ENCODE measurements around the gene LBP. TPM values are rescaled to one million over a fixed set of nuclear protein-coding genes. Genes with fewer than 3 reads are reported as not detected.
"Not testable (repeated sequence)": the region's sequence is repeated elsewhere in the genome, so short reads cannot be mapped to it uniquely, and the experiment has no call there.

Gene LBP
- polyA plus RNA-seq, 4 donors = 0.04 to 0.10 (median 0.08) TPM; not detected in 1

GRCh38 chr20:38320221-38320620 is 26.1 kb upstream of the LBP start:
- no peak for DNase-seq (ENCODE audit: low read depth in 4 of 4, low spot score in 3 of 4)

GRCh38 chr20:38321959-38322598 is 24.2 kb upstream of the LBP start:
- DNase-seq (ENCODE audit: low read depth in 4 of 4, low spot score in 3 of 4) = peak in 1 of 4 donors; percentile 38

GRCh38 chr20:38324159-38324558 is 22.1 kb upstream of the LBP start:
- DNase-seq (ENCODE audit: low read depth in 4 of 4, low spot score in 3 of 4) = no peak

GRCh38 chr20:38325167-38325566 is 21.1 kb upstream of the LBP start:
- no peak for DNase-seq (ENCODE audit: low read depth in 4 of 4, low spot score in 3 of 4)

GRCh38 chr20:38325905-38326304 is 20.4 kb upstream of the LBP start:
- DNase-seq (ENCODE audit: low read depth in 4 of 4, low spot score in 3 of 4) = no peak

- DNase-seq (ENCODE audit: low read depth in 4 of 4, low spot score in 3 of 4) = no peak
Observed at GRCh38 chr20:38326309-38326708, 20.0 kb upstream of the LBP start.

GRCh38 chr20:38330638-38331037 is 15.6 kb upstream of the LBP start:
- DNase-seq (ENCODE audit: low read depth in 4 of 4, low spot score in 3 of 4) = no peak

GRCh38 chr20:38331245-38331644 is 15.0 kb upstream of the LBP start:
- DNase-seq (ENCODE audit: low read depth in 4 of 4, low spot score in 3 of 4) = no peak

GRCh38 chr20:38331814-38332213 is 14.5 kb upstream of the LBP start:
- no peak for DNase-seq (ENCODE audit: low read depth in 4 of 4, low spot score in 3 of 4)

GRCh38 chr20:38334016-38334415 is 12.3 kb upstream of the LBP start:
- no peak for DNase-seq (ENCODE audit: low read depth in 4 of 4, low spot score in 3 of 4)

GRCh38 chr20:38336726-38337125 is 9.6 kb upstream of the LBP start:
- no peak for DNase-seq (ENCODE audit: low read depth in 4 of 4, low spot score in 3 of 4)

GRCh38 chr20:38337561-38338140 is 8.6 kb upstream of the LBP start:
- no peak for DNase-seq (ENCODE audit: low read depth in 4 of 4, low spot score in 3 of 4)

GRCh38 chr20:38338849-38339520 is 7.3 kb upstream of the LBP start:
- no peak for DNase-seq (ENCODE audit: low read depth in 4 of 4, low spot score in 3 of 4)

GRCh38 chr20:38339521-38339896 is 6.8 kb upstream of the LBP start:
- not testable (repeated sequence) for DNase-seq (ENCODE audit: low read depth in 4 of 4, low spot score in 3 of 4)

GRCh38 chr20:38339997-38340396 is 6.3 kb upstream of the LBP start:
- no peak for DNase-seq (ENCODE audit: low read depth in 4 of 4, low spot score in 3 of 4)

- no peak for DNase-seq (ENCODE audit: low read depth in 4 of 4, low spot score in 3 of 4)
Observed at GRCh38 chr20:38340693-38341092, 5.6 kb upstream of the LBP start.

- no peak for DNase-seq (ENCODE audit: low read depth in 4 of 4, low spot score in 3 of 4)
Observed at GRCh38 chr20:38342216-38342615, 4.1 kb upstream of the LBP start.

- no peak for DNase-seq (ENCODE audit: low read depth in 4 of 4, low spot score in 3 of 4)
Observed at GRCh38 chr20:38342713-38343310, 3.5 kb upstream of the LBP start.

GRCh38 chr20:38343311-38344106 is 2.8 kb upstream of the LBP start:
- DNase-seq (ENCODE audit: low read depth in 4 of 4, low spot score in 3 of 4) = peak; percentile 67 to 84 (median 80)

GRCh38 chr20:38344107-38344701 is 2.1 kb upstream of the LBP start:
- no peak for DNase-seq (ENCODE audit: low read depth in 4 of 4, low spot score in 3 of 4)

- no peak for DNase-seq (ENCODE audit: low read depth in 4 of 4, low spot score in 3 of 4)
Observed at GRCh38 chr20:38345643-38346042, 639 bp upstream of the LBP start.

Data from right renal pelvis (tissue), 4 donors.